ENCODE measurements around the gene DCTD.

- TF ChIP-seq CTCF (conservative IDR thresholded peaks at IDR 0.05; ENCODE audit: low read depth in 2 of 2) (no peak), ZNF114 (CRISPR knock-in tag; IDR thresholded peaks at IDR 0.05) (no peak), CREB1 (CRISPR knock-in tag; IDR thresholded peaks at IDR 0.05; ENCODE audit: low read depth) (no peak), EZH2 (IDR thresholded peaks at IDR 0.05; ENCODE audit: low read depth, unreplicated experiment) (no peak), POLR2AphosphoS5 (IDR thresholded peaks at IDR 0.05; ENCODE audit: low read depth) (no peak), STAT1 (IDR thresholded peaks at IDR 0.05; ENCODE audit: unreplicated experiment) (no peak), JUNB (IDR thresholded peaks at IDR 0.05; ENCODE audit: unreplicated experiment) (no peak), EZH2phosphoT487 (IDR thresholded peaks at IDR 0.05; ENCODE audit: unreplicated experiment) (no peak), REST (IDR thresholded peaks at IDR 0.05; ENCODE audit: unreplicated experiment) (no peak), ZNF462 (CRISPR knock-in tag; IDR thresholded peaks at IDR 0.05) (no peak)
Measured at GRCh38 chr4:182960746-182961145, 43.6 kb upstream of the DCTD start.
